Neural cell (in vitro differentiated cells): Measurements from ENCODE around the gene C14orf132. TPM values are rescaled to one million over a fixed set of nuclear protein-coding genes. Genes with fewer than 3 reads are reported as not detected.

ENCODE experiments used
- H2AFZ ChIP-seq: fragments of 200-600, 300-800 bp; sonication (generic), shearing (Covaris generic); 2 replicates; pipeline ENCODE4 v1.6.0; 2014; ENCODE audit warnings: low read depth, mild to moderate bottlenecking, antibody characterized with exemption, low read length, moderate library complexity
- H3F3A ChIP-seq: fragments of 200-600 bp; shearing (Covaris generic); 2 replicates; pipeline ENCODE4 v1.6.1; 2016; ENCODE audit warnings: mild to moderate bottlenecking, moderate library complexity, mixed read lengths, antibody characterized with exemption, low read length; ENCODE audit not compliant: insufficient read depth, poor library complexity, severe bottlenecking
- H3K27ac ChIP-seq: fragments of 200-600, 300-800 bp; sonication (generic), shearing (Covaris generic); 2 replicates; pipeline ENCODE4 v1.5.1; 2014; ENCODE audit warnings: mild to moderate bottlenecking, low read length, moderate library complexity
- H3K27me3 ChIP-seq: fragments of 300-800, 200-600 bp; sonication (generic), shearing (Covaris generic); 2 replicates; pipeline ENCODE4 v1.6.0; 2014; ENCODE audit warnings: mild to moderate bottlenecking, low read depth, low read length, moderate library complexity; ENCODE audit not compliant: insufficient read depth
- H3K36me3 ChIP-seq: fragments of 300-800, 200-600 bp; sonication (generic), shearing (Covaris generic); 2 replicates; pipeline ENCODE4 v1.5.1; 2014; ENCODE audit warnings: mild to moderate bottlenecking, antibody characterized with exemption, low read length, moderate library complexity; ENCODE audit not compliant: insufficient read depth
- H3K4me2 ChIP-seq: fragments of 300-800, 200-600 bp; sonication (generic), shearing (Covaris generic); 2 replicates; pipeline ENCODE4 v1.6.0; 2014; ENCODE audit warnings: mild to moderate bottlenecking, low read length
- H3K4me3 ChIP-seq: fragments of 300-800, 200-600 bp; sonication (generic), shearing (Covaris generic); 2 replicates; pipeline ENCODE4 v1.5.1; 2014; ENCODE audit warnings: mild to moderate bottlenecking, low read length, moderate library complexity
- H3K79me2 ChIP-seq: fragments of 200-600 bp; shearing (Covaris generic); replicated peaks from 2 replicates; pipeline ENCODE4 v1.6.0; 2014; ENCODE audit warnings: mild to moderate bottlenecking, low read length, moderate library complexity; ENCODE audit not compliant: insufficient read depth
- H3K9ac ChIP-seq: fragments of 300-800, 200-600 bp; sonication (generic), shearing (Covaris generic); 2 replicates; pipeline ENCODE4 v1.6.1; 2016; ENCODE audit warnings: mild to moderate bottlenecking, low read length, mixed read lengths
- H3K9me2 ChIP-seq: fragments of 200-600 bp; shearing (Covaris generic); 2 replicates; pipeline ENCODE4 v1.6.1; 2016; ENCODE audit warnings: mild to moderate bottlenecking, low read length, mixed read lengths; ENCODE audit not compliant: insufficient read depth
- H3K9me3 ChIP-seq: fragments of 200-600, 300-800 bp; sonication (generic), shearing (Covaris generic); 2 replicates; pipeline ENCODE4 v1.6.1; 2016; ENCODE audit warnings: mild to moderate bottlenecking, mixed run types, low read length, moderate library complexity, mixed read lengths
- H4K20me1 ChIP-seq: fragments of 200-600 bp; shearing (Covaris generic); 2 replicates; pipeline ENCODE4 v1.6.1; 2016; ENCODE audit warnings: mild to moderate bottlenecking, mixed run types; ENCODE audit not compliant: insufficient read depth
- EP300 ChIP-seq: fragments of 450-650 bp; conservative IDR thresholded peaks from 2 replicates; pipeline ENCODE4 v1.6.1; 2014; ENCODE audit warnings: antibody characterized with exemption, mild to moderate bottlenecking, moderate library complexity; ENCODE audit not compliant: poor library complexity, severe bottlenecking
- EZH2 ChIP-seq: fragments of 200-600, 300-800 bp; shearing (Covaris generic), sonication (generic); IDR thresholded peaks from 2 replicates; pipeline ENCODE4 v1.6.1; 2014; ENCODE audit warnings: antibody characterized with exemption, low read length, borderline replicate concordance, mild to moderate bottlenecking; ENCODE audit not compliant: insufficient read depth, poor library complexity, severe bottlenecking
- MXI1 ChIP-seq: fragments of 450-650 bp; conservative IDR thresholded peaks from 2 replicates; pipeline ENCODE4 v1.6.1; 2014; ENCODE audit warnings: antibody characterized with exemption, mild to moderate bottlenecking; ENCODE audit not compliant: poor library complexity, severe bottlenecking
- POLR2AphosphoS5 ChIP-seq: IDR thresholded peaks from 2 replicates; pipeline ENCODE4 v1.6.1; 2012
- RAD21 ChIP-seq: fragments of 450-650 bp; conservative IDR thresholded peaks from 2 replicates; pipeline ENCODE4 v1.6.1; 2014; ENCODE audit warnings: antibody characterized with exemption, mild to moderate bottlenecking, moderate library complexity
- SMC3 ChIP-seq: fragments of 450-650 bp; conservative IDR thresholded peaks from 2 replicates; pipeline ENCODE4 v1.6.1; 2014; ENCODE audit warnings: antibody characterized with exemption, mild to moderate bottlenecking, moderate library complexity; ENCODE audit not compliant: poor library complexity
- TAF1 ChIP-seq: IDR thresholded peaks from 2 replicates; pipeline ENCODE4 v1.6.1; 2012; ENCODE audit warnings: low read depth
- polyA plus RNA-seq: library from polyadenylated mRNA; depleted of rRNA; stranded (reverse); fragments of >200 nt; gene quantifications from 2 replicates; pipeline ENCODE4 v1.2.3, GENCODE V29; 2014
- TF ChIP-seq, protein P1 (sequence below): fragments of 450-650 bp; IDR thresholded peaks from 2 replicates; pipeline ENCODE4 v1.5.1; 2014; ENCODE audit warnings: antibody characterized with exemption, mild to moderate bottlenecking, moderate library complexity; ENCODE audit not compliant: poor library complexity, severe bottlenecking
- TF ChIP-seq, protein P2 (sequence below): IDR thresholded peaks from 2 replicates; pipeline ENCODE4 v1.6.1; 2012; ENCODE audit warnings: borderline replicate concordance

C14orf132 gene
- polyA plus RNA-seq, 1 donor from 2014 or later = 50.1 TPM

DNA sequence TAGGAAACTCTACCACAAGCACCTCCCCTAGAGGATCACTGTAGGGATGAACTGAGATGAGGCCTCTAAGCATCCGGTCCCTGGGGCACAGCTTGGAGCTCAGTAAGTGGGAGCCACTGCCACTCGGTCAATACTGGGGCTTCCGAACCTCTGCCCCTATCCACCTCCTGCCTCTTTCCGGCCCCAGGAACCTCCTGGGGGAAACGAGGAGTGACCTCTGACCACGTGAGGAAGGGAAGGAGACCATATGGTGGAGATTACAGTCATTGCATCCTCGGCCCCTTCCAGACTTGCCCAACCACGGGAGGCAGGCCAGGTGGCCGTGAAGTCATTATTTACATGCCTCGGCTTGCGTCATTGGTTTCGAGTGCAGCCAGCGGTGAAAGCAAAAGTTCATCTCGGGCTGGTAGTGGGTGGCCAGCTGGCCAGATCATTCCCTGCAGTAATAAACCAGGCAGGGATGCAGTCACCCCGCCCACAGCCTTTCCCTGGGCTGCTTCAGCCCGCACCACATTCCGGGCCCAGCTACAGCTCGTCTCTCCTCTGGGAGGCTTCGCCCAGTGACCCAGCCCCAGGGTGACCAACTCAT is 65.4 kb downstream of the C14orf132 start:
- Histone ChIP-seq H3K9me3 (no peaks in the 10 kb centered on the region), H3K36me3 (no peaks in the 10 kb centered on the region), H3F3A (no peaks in the 10 kb centered on the region), H3K27me3 (no peaks in the 10 kb centered on the region), H4K20me1 (no peaks in the 10 kb centered on the region), H3K27ac (no peak overlapping the region), H3K4me3 (no peak overlapping the region), H3K9me2 (no peaks in the 10 kb centered on the region), H3K4me2 (no peak overlapping the region), H2AFZ (no peak overlapping the region), H3K79me2 (no peaks in the 10 kb centered on the region), H3K9ac (no peak overlapping the region)
- TF ChIP-seq EP300 = no peak
- TF ChIP-seq, protein P1, sequence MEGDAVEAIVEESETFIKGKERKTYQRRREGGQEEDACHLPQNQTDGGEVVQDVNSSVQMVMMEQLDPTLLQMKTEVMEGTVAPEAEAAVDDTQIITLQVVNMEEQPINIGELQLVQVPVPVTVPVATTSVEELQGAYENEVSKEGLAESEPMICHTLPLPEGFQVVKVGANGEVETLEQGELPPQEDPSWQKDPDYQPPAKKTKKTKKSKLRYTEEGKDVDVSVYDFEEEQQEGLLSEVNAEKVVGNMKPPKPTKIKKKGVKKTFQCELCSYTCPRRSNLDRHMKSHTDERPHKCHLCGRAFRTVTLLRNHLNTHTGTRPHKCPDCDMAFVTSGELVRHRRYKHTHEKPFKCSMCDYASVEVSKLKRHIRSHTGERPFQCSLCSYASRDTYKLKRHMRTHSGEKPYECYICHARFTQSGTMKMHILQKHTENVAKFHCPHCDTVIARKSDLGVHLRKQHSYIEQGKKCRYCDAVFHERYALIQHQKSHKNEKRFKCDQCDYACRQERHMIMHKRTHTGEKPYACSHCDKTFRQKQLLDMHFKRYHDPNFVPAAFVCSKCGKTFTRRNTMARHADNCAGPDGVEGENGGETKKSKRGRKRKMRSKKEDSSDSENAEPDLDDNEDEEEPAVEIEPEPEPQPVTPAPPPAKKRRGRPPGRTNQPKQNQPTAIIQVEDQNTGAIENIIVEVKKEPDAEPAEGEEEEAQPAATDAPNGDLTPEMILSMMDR = no peak
- TF ChIP-seq MXI1 = no peak
- TF ChIP-seq RAD21 = no peak
- no peak for TF ChIP-seq TAF1
- TF ChIP-seq POLR2AphosphoS5 = no peak
- TF ChIP-seq, protein P2, sequence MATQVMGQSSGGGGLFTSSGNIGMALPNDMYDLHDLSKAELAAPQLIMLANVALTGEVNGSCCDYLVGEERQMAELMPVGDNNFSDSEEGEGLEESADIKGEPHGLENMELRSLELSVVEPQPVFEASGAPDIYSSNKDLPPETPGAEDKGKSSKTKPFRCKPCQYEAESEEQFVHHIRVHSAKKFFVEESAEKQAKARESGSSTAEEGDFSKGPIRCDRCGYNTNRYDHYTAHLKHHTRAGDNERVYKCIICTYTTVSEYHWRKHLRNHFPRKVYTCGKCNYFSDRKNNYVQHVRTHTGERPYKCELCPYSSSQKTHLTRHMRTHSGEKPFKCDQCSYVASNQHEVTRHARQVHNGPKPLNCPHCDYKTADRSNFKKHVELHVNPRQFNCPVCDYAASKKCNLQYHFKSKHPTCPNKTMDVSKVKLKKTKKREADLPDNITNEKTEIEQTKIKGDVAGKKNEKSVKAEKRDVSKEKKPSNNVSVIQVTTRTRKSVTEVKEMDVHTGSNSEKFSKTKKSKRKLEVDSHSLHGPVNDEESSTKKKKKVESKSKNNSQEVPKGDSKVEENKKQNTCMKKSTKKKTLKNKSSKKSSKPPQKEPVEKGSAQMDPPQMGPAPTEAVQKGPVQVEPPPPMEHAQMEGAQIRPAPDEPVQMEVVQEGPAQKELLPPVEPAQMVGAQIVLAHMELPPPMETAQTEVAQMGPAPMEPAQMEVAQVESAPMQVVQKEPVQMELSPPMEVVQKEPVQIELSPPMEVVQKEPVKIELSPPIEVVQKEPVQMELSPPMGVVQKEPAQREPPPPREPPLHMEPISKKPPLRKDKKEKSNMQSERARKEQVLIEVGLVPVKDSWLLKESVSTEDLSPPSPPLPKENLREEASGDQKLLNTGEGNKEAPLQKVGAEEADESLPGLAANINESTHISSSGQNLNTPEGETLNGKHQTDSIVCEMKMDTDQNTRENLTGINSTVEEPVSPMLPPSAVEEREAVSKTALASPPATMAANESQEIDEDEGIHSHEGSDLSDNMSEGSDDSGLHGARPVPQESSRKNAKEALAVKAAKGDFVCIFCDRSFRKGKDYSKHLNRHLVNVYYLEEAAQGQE = no peak
- TF ChIP-seq SMC3 = no peak
- no peak for TF ChIP-seq EZH2

DNA sequence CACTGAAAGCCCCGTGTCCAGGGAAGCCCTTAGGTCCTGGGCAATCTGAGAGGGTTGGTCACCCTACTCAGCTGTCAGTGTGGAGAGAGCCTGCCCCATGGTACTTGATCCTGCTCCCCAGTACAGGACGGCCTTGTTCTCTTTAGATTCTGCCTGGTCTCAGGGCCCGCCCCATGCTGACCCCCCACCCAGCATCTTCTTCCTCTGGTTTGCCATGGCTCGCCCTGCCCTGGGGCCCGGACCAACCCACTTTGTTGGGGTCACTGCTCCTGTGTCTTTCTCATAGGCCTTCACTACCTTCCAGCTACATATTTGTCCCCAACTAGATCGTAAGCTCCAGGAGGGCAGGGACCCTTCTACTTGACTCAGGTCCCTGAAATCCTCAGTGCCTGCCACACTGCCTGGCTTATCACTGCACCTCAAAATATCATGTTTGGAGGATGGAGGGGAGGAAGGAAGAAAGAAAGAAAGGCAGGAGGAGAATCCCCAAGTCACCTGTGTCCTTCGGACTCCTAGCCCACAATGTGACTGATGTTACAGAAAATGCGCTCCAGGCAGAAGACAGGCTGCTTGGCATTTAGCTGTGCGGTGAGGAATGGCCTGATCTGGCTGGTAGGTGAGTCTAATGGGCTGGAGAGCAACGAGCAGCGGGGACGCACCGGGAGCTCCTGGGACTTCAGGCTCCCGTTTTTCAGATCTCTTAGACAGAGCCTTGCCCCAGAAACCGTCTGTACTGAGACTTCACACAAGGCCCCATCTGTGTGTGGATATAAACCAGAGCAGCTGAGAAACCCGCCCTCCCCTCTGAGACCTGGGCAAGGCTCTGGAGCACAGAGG is 66.1 kb downstream of the C14orf132 start:
- H3K9me2 ChIP-seq = no peaks in the 10 kb centered on the region
- H3K9ac ChIP-seq = no peak overlapping the region
- no peaks in the 10 kb centered on the region for H3K27me3 ChIP-seq
- H2AFZ ChIP-seq = no peak overlapping the region
- H3F3A ChIP-seq = no peaks in the 10 kb centered on the region
- H3K27ac ChIP-seq = no peak overlapping the region
- no peaks in the 10 kb centered on the region for H3K79me2 ChIP-seq
- H3K36me3 ChIP-seq = no peaks in the 10 kb centered on the region
- H3K4me3 ChIP-seq = no peak overlapping the region
- no peaks in the 10 kb centered on the region for H3K9me3 ChIP-seq
- TF ChIP-seq, protein P1 = no peak
- TF ChIP-seq EP300 (no peak), RAD21 (no peak), TAF1 (no peak), EZH2 (no peak), POLR2AphosphoS5 (no peak), SMC3 (no peak), MXI1 (no peak)
- TF ChIP-seq, protein P2 = no peak
- no peaks in the 10 kb centered on the region for H4K20me1 ChIP-seq
- H3K4me2 ChIP-seq = no peak overlapping the region
